Endothelial cell of umbilical vein (primary cell): ENCODE measurements around the gene AP2A2. TPM values are rescaled to one million over a fixed set of nuclear protein-coding genes. Genes with fewer than 3 reads are reported as not detected.

Experiments
- BruUV-seq: library from RNA; stranded (reverse); fragments of 400-500 nt; replicated peaks from 2 replicates; lab custom pipeline; 2021; lab: Mats Ljungman, UMichigan
- CTCF ChIA-PET: fragments of 300-600, 350-600 bp; sonication (Branson Sonifier 250); formaldehyde crosslinking; loops from one replicate; lab custom pipeline; 2021; ENCODE audit warnings: antibody characterized with exemption, inconsistent platforms; lab: Charles Lee
- POLR2A ChIA-PET: fragments of 300-600, 350-600 bp; sonication (Branson Sonifier 250); formaldehyde crosslinking; loops from one replicate; lab custom pipeline; 2021; ENCODE audit warnings: antibody characterized with exemption, inconsistent platforms; lab: Charles Lee
- DNase-seq: peaks from one replicate; pipeline ENCODE4 v3.0.0-alpha.2; 2011; ENCODE audit warnings: low read depth, low spot score
- FAIRE-seq: peaks from 2 replicates; lab custom pipeline; 2011; peaks lifted over from hg19 to GRCh38; lab: Jason Lieb, UNC
- H2AFZ ChIP-seq: 2 replicates; pipeline ENCODE4 v1.6.0; 2012; ENCODE audit warnings: low read depth, low read length, control low read depth, inconsistent platforms
- H3K27ac ChIP-seq: 2 replicates; pipeline ENCODE4 v1.5.1; 2011; ENCODE audit warnings: low read depth, mild to moderate bottlenecking, control low read depth, low read length, moderate library complexity; ENCODE audit not compliant: insufficient read depth
- H3K27me3 ChIP-seq, 2 experiments: 2 replicates each; pipeline versions ENCODE4 v1.6.0 to v1.6.1; 2011; ENCODE audit warnings: low read length in 2 of 2, mixed read lengths in 1 of 2; ENCODE audit not compliant: control insufficient read depth in 2 of 2, insufficient read depth in 2 of 2
- H3K36me3 ChIP-seq, 2 experiments: 2 replicates in 1 of 2; 3 replicates in 1 of 2; pipeline ENCODE4 v1.5.1; 2011; ENCODE audit warnings: low read length in 2 of 2, mild to moderate bottlenecking in 1 of 2, moderate library complexity in 1 of 2; ENCODE audit not compliant: control insufficient read depth in 2 of 2, insufficient read depth in 2 of 2; ENCODE audit errors: extremely low read depth in 1 of 2
- H3K4me1 ChIP-seq: 3 replicates; pipeline ENCODE4 v1.5.1; 2011; ENCODE audit warnings: mild to moderate bottlenecking, low read length; ENCODE audit not compliant: control insufficient read depth, insufficient read depth; ENCODE audit errors: extremely low read depth
- H3K4me2 ChIP-seq: 2 replicates; pipeline ENCODE4 v1.6.1; 2011; ENCODE audit warnings: low read length, control low read depth, mixed read lengths; ENCODE audit not compliant: insufficient read depth
- H3K4me3 ChIP-seq, 3 experiments: fragments of 200-600 bp in 1 of 3; sonication (generic), shearing (Covaris generic) in 1 of 3; replicated peaks in 1 of 3; 2 replicates each; pipeline ENCODE4 v1.5.1; 2011 to 2016; ENCODE audit warnings: control low read depth in 3 of 3, low read length in 3 of 3, mild to moderate bottlenecking in 2 of 3, inconsistent platforms in 1 of 3, low read depth in 1 of 3, moderate library complexity in 1 of 3; ENCODE audit not compliant: insufficient read depth in 1 of 3
- H3K79me2 ChIP-seq: 2 replicates; pipeline ENCODE4 v1.6.0; 2012; ENCODE audit warnings: low read length, inconsistent platforms; ENCODE audit not compliant: control insufficient read depth, insufficient read depth
- H3K9ac ChIP-seq: replicated peaks from 2 replicates; pipeline ENCODE3; 2011; ENCODE audit warnings: low read length, control low read depth; ENCODE audit not compliant: insufficient read depth; ENCODE audit errors: extremely low read depth
- H3K9me1 ChIP-seq: replicated peaks from 3 replicates; pipeline ENCODE4 v1.6.0; 2011; ENCODE audit warnings: mild to moderate bottlenecking, low read length; ENCODE audit not compliant: control insufficient read depth, insufficient read depth; ENCODE audit errors: extremely low read depth
- H3K9me3 ChIP-seq: replicated peaks from 2 replicates; pipeline ENCODE4 v1.5.1; 2012; ENCODE audit warnings: low read length, inconsistent platforms; ENCODE audit not compliant: control insufficient read depth, insufficient read depth
- H4K20me1 ChIP-seq: replicated peaks from 2 replicates; pipeline ENCODE3; 2011; ENCODE audit warnings: mild to moderate bottlenecking, low read length; ENCODE audit not compliant: control insufficient read depth, insufficient read depth; ENCODE audit errors: extremely low read depth
- EZH2 ChIP-seq: IDR thresholded peaks from 2 replicates; pipeline ENCODE4 v1.6.1; 2012; ENCODE audit warnings: borderline replicate concordance, low read depth, mild to moderate bottlenecking, moderate library complexity, low read length, inconsistent platforms; ENCODE audit not compliant: severe bottlenecking
- FOS ChIP-seq: IDR thresholded peaks from 2 replicates; pipeline ENCODE4 v1.6.1; 2011; ENCODE audit warnings: mild to moderate bottlenecking, low read length, moderate library complexity, borderline replicate concordance; ENCODE audit not compliant: insufficient read depth
- JUN ChIP-seq: IDR thresholded peaks from 2 replicates; pipeline ENCODE4 v1.6.1; 2011; ENCODE audit warnings: borderline replicate concordance, low read depth; ENCODE audit not compliant: insufficient read length, insufficient read depth
- POLR2A ChIP-seq: IDR thresholded peaks from 2 replicates; pipeline ENCODE4 v1.6.1; 2012; ENCODE audit warnings: low read depth, mild to moderate bottlenecking, control low read depth, low read length
- POLR2AphosphoS5 ChIP-seq: IDR thresholded peaks from 2 replicates; pipeline ENCODE4 v1.6.1; 2012; ENCODE audit warnings: low read depth, mild to moderate bottlenecking, control low read depth, low read length, moderate library complexity; ENCODE audit not compliant: insufficient read depth
- dilution Hi-C: fragments of 300-500 bp; cut with MboI; formaldehyde crosslinking; loops from one replicate; pipeline ENCODE4 v1.15.0; 2019; ENCODE audit warnings: low sequenced_read_pairs; ENCODE audit not compliant: extremely low pct_ligation_motif_present
- intact Hi-C: fragments of 100-400 bp; cut with micrococcal nuclease; formaldehyde crosslinking; loops from one replicate; pipeline ENCODE4 v1.10.0; 2022
- polyA plus RNA-seq, 4 experiments: library from polyadenylated mRNA; depleted of rRNA in 3 of 4; stranded (reverse) in 3 of 4; unstranded in 1 of 4; fragments of >200 nt; gene quantifications; 2 replicates each; pipeline versions ENCODE4 v1.2.1 to v1.2.3, GENCODE V29; 2011 to 2012; ENCODE audit warnings: missing spikeins in 1 of 4
- total RNA-seq: library from RNA; stranded (reverse); gene quantifications from 2 replicates; pipeline ENCODE4 v1.2.3, GENCODE V29; 2021
- TF ChIP-seq, protein P1 (sequence below): IDR thresholded peaks from 2 replicates; pipeline ENCODE4 v1.6.1; 2011; ENCODE audit not compliant: insufficient read depth, insufficient read length

The AP2A2 gene
- total and polyA plus RNA-seq, 2 donors (not counting 3 experiments of a cell fraction or from before 2014, with no cell fraction given), result 89.5 to 92.6 TPM

DNA sequence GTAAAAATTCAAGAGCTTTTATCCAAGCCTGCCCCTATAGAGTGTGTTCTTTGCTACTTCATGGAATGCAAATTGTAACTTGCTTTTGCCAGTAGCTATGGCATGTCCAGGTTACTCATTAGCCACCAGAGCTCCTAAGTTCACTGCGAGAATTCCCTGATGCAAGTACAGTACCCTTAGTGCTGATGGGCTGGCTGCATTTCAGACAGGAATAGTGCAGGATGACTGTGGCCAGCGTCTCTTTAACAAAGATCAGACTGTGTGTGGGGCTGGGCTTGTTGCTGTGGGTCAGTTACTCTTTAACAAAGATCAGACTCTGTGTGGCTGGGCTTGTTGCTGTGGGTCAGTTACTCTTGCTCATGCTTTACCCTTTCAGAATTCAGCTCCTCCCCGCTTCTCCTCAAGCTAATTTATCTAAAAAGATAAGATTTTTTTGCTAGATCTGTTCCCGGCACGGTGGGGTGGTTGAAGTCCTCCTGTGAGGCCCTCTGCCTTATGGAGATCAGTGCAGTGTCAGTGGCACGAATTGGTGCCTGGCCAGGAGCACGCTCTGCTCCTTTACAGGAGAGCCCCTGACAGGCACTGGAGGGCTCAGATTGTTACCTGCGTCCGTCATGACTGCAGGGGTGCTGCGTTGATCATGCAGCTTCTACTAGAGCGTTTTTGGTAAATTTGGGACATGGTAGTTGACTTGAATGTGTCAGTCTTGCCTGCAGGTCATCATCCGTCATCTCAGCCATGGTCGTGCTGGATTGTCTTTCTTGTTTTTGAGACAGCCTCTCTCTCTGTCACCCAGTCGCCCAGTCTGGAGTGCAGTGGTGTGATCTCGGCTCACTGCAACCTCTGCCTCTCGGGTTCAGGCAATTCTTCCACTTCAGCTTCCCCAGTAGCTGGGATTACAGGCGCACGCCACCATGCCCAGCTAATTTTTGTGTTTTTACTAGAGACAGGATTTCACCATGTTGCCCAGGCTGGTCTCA, 27.0 kb downstream of the AP2A2 start:
- Histone ChIP-seq H3K9me1 (no peaks in the 10 kb centered on the region), H3K79me2 (peaks cover 47% of the 10 kb centered on the region), H3K9me3 (no peaks in the 10 kb centered on the region), H4K20me1 (peaks cover 2% of the 10 kb centered on the region), H3K4me3 (no peak overlapping the region), H3K9ac (no peak overlapping the region), H3K4me2 (no peak overlapping the region), H3K27me3 (no peaks in the 10 kb centered on the region), H3K4me1 (no peaks in the 10 kb centered on the region), H3K36me3 (peaks cover 2 to 8% of the 10 kb centered on the region in 2 experiments), H3K27ac (no peak overlapping the region), H2AFZ (no peak overlapping the region)
- TF ChIP-seq FOS (no peak), POLR2A (no peak), JUN (no peak), POLR2AphosphoS5 (no peak), EZH2 (no peak)
- TF ChIP-seq, protein P1, sequence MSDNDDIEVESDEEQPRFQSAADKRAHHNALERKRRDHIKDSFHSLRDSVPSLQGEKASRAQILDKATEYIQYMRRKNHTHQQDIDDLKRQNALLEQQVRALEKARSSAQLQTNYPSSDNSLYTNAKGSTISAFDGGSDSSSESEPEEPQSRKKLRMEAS, result no peak
- DNase-seq (no peak), FAIRE-seq (no peak)
- no TSS peak for BruUV-seq
- POLR2A ChIA-PET, result no interaction called here
- dilution Hi-C loops, result no loop called here
- CTCF ChIA-PET, result interaction anchor here (0.9 kb wide), 2 partner anchors 12 to 19 kb away, joined by 3 to 5 read pairs; no protein-coding TSS in a partner anchor
- intact Hi-C loops, result no loop called here
